HCT116 (cell line): ENCODE measurements around the gene NFIA. TPM values are rescaled to one million over a fixed set of nuclear protein-coding genes. Genes with fewer than 3 reads are reported as not detected.

Source experiments
- ATAC-seq: fragments of 200-7000 bp; cut with Tn5 transposase; 2 replicates; pipeline ENCODE4 v1.9.1; 2020; ENCODE audit warnings: mild to moderate bottlenecking, moderate library complexity
- BruUV-seq: library from RNA; stranded (reverse); fragments of 400-500 nt; replicated peaks from 2 replicates; lab custom pipeline; 2021; lab: Mats Ljungman, UMichigan
- CTCF ChIA-PET: fragments of 300-600 bp; sonication (Branson Sonifier 250); formaldehyde crosslinking; loops from one replicate; lab custom pipeline; 2021; ENCODE audit warnings: antibody characterized with exemption; lab: Charles Lee
- POLR2A ChIA-PET: fragments of 300-600, 350-600 bp; sonication (Branson Sonifier 250); formaldehyde crosslinking; loops from one replicate; lab custom pipeline; 2021; ENCODE audit warnings: antibody characterized with exemption; lab: Charles Lee
- RAD21 ChIA-PET, 2 experiments: fragments of 300-600 bp; sonication (Branson Sonifier 250); formaldehyde crosslinking; loops; one replicate each; lab custom pipeline; 2023; ENCODE audit warnings: low total read pairs in 2 of 2; ENCODE audit not compliant: uncharacterized antibody in 2 of 2, unreplicated experiment in 2 of 2, low non-redundant PET in 1 of 2; lab: Charles Lee
- DNase-seq: peaks from one replicate; pipeline ENCODE4 v3.0.0-alpha.2; 2010; ENCODE audit warnings: low read depth, low spot score
- H2AFZ ChIP-seq: fragments of 200-600 bp; shearing (Covaris generic), sonication (generic); 2 replicates; pipeline ENCODE4 v1.6.1; 2017; ENCODE audit warnings: low read depth, mixed run types, mixed read lengths, antibody characterized with exemption, low read length; ENCODE audit not compliant: poor library complexity, severe bottlenecking
- H3K27ac ChIP-seq: 2 replicates; pipeline ENCODE4 v1.5.1; 2012; ENCODE audit warnings: low read depth, low read length
- H3K27me3 ChIP-seq: fragments of 200-600 bp; sonication (generic); 2 replicates; pipeline ENCODE4 v1.6.1; 2016; ENCODE audit warnings: mixed run types, low read length, mixed read lengths; ENCODE audit not compliant: insufficient read depth
- H3K36me3 ChIP-seq, 2 experiments: fragments of 200-500 bp in 1 of 2; fragments of 200-600 bp in 1 of 2; sonication (Bioruptor generic) in 1 of 2; sonication (generic) in 1 of 2; 2 replicates each; pipeline versions ENCODE4 v1.5.1 to v1.6.1; 2014 to 2016; ENCODE audit warnings: low read length in 2 of 2, inconsistent platforms in 1 of 2, mixed read lengths in 1 of 2, mixed run types in 1 of 2; ENCODE audit not compliant: insufficient read depth in 2 of 2, control insufficient read depth in 1 of 2
- H3K4me1 ChIP-seq, 2 experiments: fragments of 200-600 bp in 1 of 2; sonication (generic) in 1 of 2; 2 replicates each; pipeline versions ENCODE4 v1.5.1 to v1.6.1; 2012 to 2017; ENCODE audit warnings: low read length in 2 of 2, inconsistent platforms in 1 of 2, mild to moderate bottlenecking in 1 of 2, mixed read lengths in 1 of 2, mixed run types in 1 of 2, moderate library complexity in 1 of 2; ENCODE audit not compliant: insufficient read depth in 2 of 2, control insufficient read depth in 1 of 2
- H3K4me2 ChIP-seq: fragments of 200-600 bp; sonication (generic); 2 replicates; pipeline ENCODE4 v1.6.1; 2017; ENCODE audit warnings: mixed run types, low read length, mixed read lengths
- H3K4me3 ChIP-seq, 2 experiments: fragments of 200-600 bp in 1 of 2; sonication (generic) in 1 of 2; replicated peaks in 1 of 2; 2 replicates each; pipeline ENCODE4 v1.5.1; 2011 to 2016; ENCODE audit warnings: low read length in 2 of 2, control low read depth in 1 of 2, low read depth in 1 of 2, mild to moderate bottlenecking in 1 of 2, mixed read lengths in 1 of 2, mixed run types in 1 of 2
- H3K79me2 ChIP-seq: fragments of 200-600 bp; sonication (generic); 2 replicates; pipeline ENCODE4 v1.6.1; 2017; ENCODE audit warnings: mild to moderate bottlenecking, mixed run types, low read length, moderate library complexity, mixed read lengths; ENCODE audit not compliant: insufficient read depth
- H3K9ac ChIP-seq: fragments of 200-600 bp; sonication (generic); 2 replicates; pipeline ENCODE4 v1.6.1; 2016; ENCODE audit warnings: low read length, mixed read lengths
- H3K9me2 ChIP-seq: fragments of 200-600 bp; sonication (generic), shearing (Covaris generic); 2 replicates; pipeline ENCODE4 v1.6.1; 2017; ENCODE audit warnings: mixed run types, mild to moderate bottlenecking, moderate library complexity; ENCODE audit not compliant: insufficient read depth
- H3K9me3 ChIP-seq, 2 experiments: fragments of 200-500 bp in 1 of 2; fragments of 200-600 bp in 1 of 2; sonication (Bioruptor generic) in 1 of 2; sonication (generic) in 1 of 2; 2 replicates each; pipeline ENCODE4 v1.6.1; 2014 to 2017; ENCODE audit warnings: low read length in 2 of 2, mixed read lengths in 2 of 2, inconsistent platforms in 1 of 2, low read depth in 1 of 2, mild to moderate bottlenecking in 1 of 2, mixed run types in 1 of 2, moderate library complexity in 1 of 2; ENCODE audit not compliant: control insufficient read depth in 1 of 2, insufficient read depth in 1 of 2
- H4K20me1 ChIP-seq: fragments of 200-600 bp; sonication (generic), shearing (Covaris generic); 2 replicates; pipeline ENCODE4 v1.6.1; 2017; ENCODE audit warnings: mixed run types, mild to moderate bottlenecking, moderate library complexity; ENCODE audit not compliant: insufficient read depth
- ATF3 ChIP-seq: IDR thresholded peaks from 2 replicates; pipeline ENCODE4 v1.6.1; 2012
- CBX3 ChIP-seq: IDR thresholded peaks from 2 replicates; pipeline ENCODE4 v1.6.1; 2012; ENCODE audit warnings: low read depth
- CEBPB ChIP-seq: IDR thresholded peaks from 2 replicates; pipeline ENCODE4 v1.6.1; 2012; ENCODE audit warnings: low read depth
- CTCF ChIP-seq, 3 experiments: fragments of 200-600 bp in 1 of 3; sonication (generic) in 1 of 3; IDR thresholded peaks in 2 of 3; conservative IDR thresholded peaks in 1 of 3; 2 replicates each; pipeline ENCODE4 v1.5.1; 2012 to 2017; ENCODE audit warnings: low read depth in 2 of 3, low read length in 2 of 3, antibody characterized with exemption in 1 of 3, borderline replicate concordance in 1 of 3, control low read depth in 1 of 3, mild to moderate bottlenecking in 1 of 3, mixed read lengths in 1 of 3, mixed run types in 1 of 3, moderate library complexity in 1 of 3; ENCODE audit not compliant: insufficient read depth in 1 of 3
- ELF1 ChIP-seq: IDR thresholded peaks from 2 replicates; pipeline ENCODE4 v1.6.1; 2012; ENCODE audit warnings: low read depth, borderline replicate concordance
- EZH2 ChIP-seq: fragments of 200-600 bp; sonication (generic); IDR thresholded peaks from 2 replicates; pipeline ENCODE4 v1.6.1; 2017; ENCODE audit warnings: antibody characterized with exemption, mixed run types
- EZH2phosphoT487 ChIP-seq: fragments of 200-600 bp; IDR thresholded peaks from 2 replicates; pipeline ENCODE4 v1.6.1; 2018; ENCODE audit warnings: antibody characterized with exemption, borderline replicate concordance
- MAX ChIP-seq: IDR thresholded peaks from 2 replicates; pipeline ENCODE4 v1.6.1; 2012
- POLR2AphosphoS5 ChIP-seq: IDR thresholded peaks from 2 replicates; pipeline ENCODE4 v1.6.1; 2011; ENCODE audit warnings: mild to moderate bottlenecking, low read depth, low read length, moderate library complexity
- SIN3A ChIP-seq: IDR thresholded peaks from 2 replicates; pipeline ENCODE4 v1.6.1; 2012; ENCODE audit warnings: low read depth
- TCF7L2 ChIP-seq: IDR thresholded peaks from 2 replicates; pipeline ENCODE4 v1.7.0; 2011; ENCODE audit warnings: borderline replicate concordance, inconsistent platforms; ENCODE audit not compliant: insufficient read depth, insufficient read length; ENCODE audit errors: extremely low read depth
- ZBTB33 ChIP-seq: IDR thresholded peaks from 2 replicates; pipeline ENCODE4 v1.6.1; 2011; ENCODE audit warnings: mild to moderate bottlenecking, low read length, moderate library complexity; ENCODE audit not compliant: insufficient replicate concordance; ENCODE audit errors: extremely low read depth
- ZNF274 ChIP-seq: fragments of 200-500 bp; sonication (Bioruptor generic); IDR thresholded peaks from 2 replicates; pipeline ENCODE4 v1.6.1; 2014; ENCODE audit warnings: mild to moderate bottlenecking, low read depth, low read length, inconsistent platforms
- intact Hi-C: fragments of 100-400 bp; cut with micrococcal nuclease; formaldehyde crosslinking; loops from 2 replicates; pipeline ENCODE4 v1.10.0; 2022
- total RNA-seq: library from RNA; stranded (reverse); gene quantifications from one replicate; pipeline ENCODE4 v1.2.1, GENCODE V29; 2021; ENCODE audit not compliant: unreplicated experiment

Gene NFIA
- total RNA-seq, 1 experiment from 2014 or later, result 17.2 TPM

GRCh38 chr1:61329556-61329955 lies 247.2 kb downstream of the NFIA start:
- Histone ChIP-seq H3K36me3 (no peaks in the 10 kb centered on the region), H3K9me2 (no peaks in the 10 kb centered on the region), H3K4me1 (no peaks in the 10 kb centered on the region), H3K27ac (no peak overlapping the region), H3K79me2 (no peaks in the 10 kb centered on the region), H3K9me3 (no peaks in the 10 kb centered on the region), H3K4me2 (no peak overlapping the region), H4K20me1 (no peaks in the 10 kb centered on the region), H2AFZ (no peak overlapping the region), H3K9ac (no peak overlapping the region), H3K27me3 (no peaks in the 10 kb centered on the region), H3K4me3 (no peak overlapping the region)
- CTCF ChIA-PET, result no interaction called here
- BruUV-seq, result no TSS peak
- no peak for DNase-seq
- ATAC-seq, result no peak
- POLR2A ChIA-PET, result no interaction called here
- RAD21 ChIA-PET, result no interaction called here
- intact Hi-C loops, result no loop called here
- no peak for TF ChIP-seq CEBPB
- TF ChIP-seq ZNF274, result no peak
- TF ChIP-seq CBX3, result no peak
- TF ChIP-seq SIN3A, result no peak
- TF ChIP-seq MAX, result no peak

GRCh38 chr1:61330018-61330417 lies 247.7 kb downstream of the NFIA start:
- Histone ChIP-seq H3K79me2 (no peaks in the 10 kb centered on the region), H3K9ac (no peak overlapping the region), H3K36me3 (no peaks in the 10 kb centered on the region), H3K9me3 (no peaks in the 10 kb centered on the region), H3K9me2 (no peaks in the 10 kb centered on the region), H3K4me1 (no peaks in the 10 kb centered on the region), H3K4me3 (no peak overlapping the region), H3K4me2 (no peak overlapping the region), H3K27me3 (no peaks in the 10 kb centered on the region), H4K20me1 (no peaks in the 10 kb centered on the region), H3K27ac (no peak overlapping the region), H2AFZ (no peak overlapping the region)
- POLR2A ChIA-PET, result no interaction called here
- CTCF ChIA-PET, result no interaction called here
- BruUV-seq, result no TSS peak
- RAD21 ChIA-PET, result no interaction called here
- ATAC-seq (no peak), DNase-seq (no peak)
- intact Hi-C loops, result loop anchor here (5.0 kb wide), 1 partner anchor 478 kb away; no protein-coding TSS in a partner anchor
- TF ChIP-seq ZBTB33 (no peak), EZH2 (no peak), ATF3 (no peak), TCF7L2 (no peak), MAX (no peak), ELF1 (no peak), CBX3 (no peak), EZH2phosphoT487 (no peak), POLR2AphosphoS5 (no peak), CTCF (IDR thresholded peaks at IDR 0.05 in 2 of 3, conservative IDR thresholded peaks at IDR 0.05 in 1 of 3; ENCODE audit: borderline replicate concordance in 1 of 3, insufficient read depth in 1 of 3, low read depth in 2 of 3, low read length in 2 of 3) (no peak)
